Skeletal muscle tissue (tissue), 4 donors: ENCODE results near the gene MIXL1. TPM values are rescaled to one million over a fixed set of nuclear protein-coding genes. Genes with fewer than 3 reads are reported as not detected.

Experiments
- H3K27ac ChIP-seq: one replicate; pipeline ENCODE4 v1.7.0; 2013; ENCODE audit warnings: mild to moderate bottlenecking, low read depth, low read length, inconsistent platforms
- H3K27me3 ChIP-seq, 3 donors: one replicate each; pipeline ENCODE4 v1.7.0; 2013; ENCODE audit warnings: low read length in 3 of 3; ENCODE audit not compliant: control insufficient read depth in 3 of 3, insufficient read depth in 3 of 3
- H3K36me3 ChIP-seq, 3 donors: one replicate each; pipeline ENCODE4 v1.7.0; 2013; ENCODE audit warnings: low read length in 3 of 3; ENCODE audit not compliant: control insufficient read depth in 3 of 3, insufficient read depth in 3 of 3
- H3K4me1 ChIP-seq, 3 donors: one replicate each; pipeline ENCODE4 v1.7.0; 2013; ENCODE audit warnings: low read length in 3 of 3, mild to moderate bottlenecking in 3 of 3; ENCODE audit not compliant: control insufficient read depth in 3 of 3, insufficient read depth in 3 of 3
- H3K4me3 ChIP-seq, 3 donors: one replicate each; pipeline ENCODE4 v1.7.0; 2013; ENCODE audit warnings: low read length in 3 of 3
- H3K9ac ChIP-seq, 3 donors: one replicate each; pipeline ENCODE4 v1.7.0; 2013; ENCODE audit warnings: low read length in 3 of 3, mild to moderate bottlenecking in 3 of 3, moderate library complexity in 2 of 3, low read depth in 1 of 3
- H3K9me3 ChIP-seq, 3 donors: one replicate each; pipeline ENCODE4 v1.7.0; 2013; ENCODE audit warnings: low read length in 3 of 3; ENCODE audit not compliant: control insufficient read depth in 3 of 3
- total RNA-seq: library from RNA; depleted of rRNA; stranded (reverse); fragments of >200 nt; gene quantifications from one replicate; pipeline ENCODE4 v1.2.3, GENCODE V29; 2014
- donor health status: Osteomylitis.

Gene MIXL1
- not detected for total RNA-seq

DNA sequence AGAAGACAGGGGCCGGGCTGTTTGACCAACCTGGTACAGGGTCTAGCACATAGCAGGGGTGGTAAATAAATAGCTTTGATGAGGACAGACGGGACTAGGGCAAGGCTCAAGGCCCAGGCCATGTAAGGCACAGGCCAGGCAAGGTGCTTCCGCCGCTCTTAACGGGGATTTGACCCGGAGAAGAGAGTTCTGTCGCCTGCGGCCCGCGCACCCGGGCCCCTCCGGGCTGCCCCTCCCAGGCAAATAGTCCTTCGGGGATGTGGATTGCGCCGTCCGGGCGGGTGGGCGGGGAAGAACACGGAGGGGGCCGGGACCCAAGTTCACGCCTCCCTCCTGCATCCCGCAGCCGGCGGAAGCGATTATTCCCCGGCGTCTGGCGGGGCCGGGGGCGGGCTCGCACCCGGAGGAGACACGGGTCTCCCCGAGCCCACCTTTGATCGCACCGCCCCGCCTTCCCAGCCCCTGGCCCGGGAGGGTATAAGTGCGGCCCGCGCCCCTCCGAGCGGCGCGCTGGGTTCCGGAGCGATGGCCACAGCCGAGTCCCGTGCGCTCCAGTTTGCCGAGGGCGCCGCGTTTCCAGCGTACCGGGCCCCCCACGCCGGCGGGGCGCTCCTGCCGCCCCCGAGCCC lies at the start of gene MIXL1:
MIXL1 (plus strand) TSS at position 508 of the 629 bp plus-strand sequence; CDS start at position 526, 18 bp downstream.
- no peak within 1 kb of the TSS for H3K27ac ChIP-seq
- peak within 1 kb of the TSS in 1 of 3 donors; percentile 25 for H3K9ac ChIP-seq
- peaks cover 11 to 21% (median 21%) of the 10 kb centered on the region in 3 donors for H3K27me3 ChIP-seq
- peak within 1 kb of the TSS in 2 of 3 donors; percentile 29 to 32 for H3K4me3 ChIP-seq
- no peaks in the 10 kb centered on the region for H3K36me3 ChIP-seq
- no peaks in the 10 kb centered on the region for H3K9me3 ChIP-seq
- H3K4me1 ChIP-seq = peaks cover 3 to 4% (median 3%) of the 10 kb centered on the region in 3 donors

DNA sequence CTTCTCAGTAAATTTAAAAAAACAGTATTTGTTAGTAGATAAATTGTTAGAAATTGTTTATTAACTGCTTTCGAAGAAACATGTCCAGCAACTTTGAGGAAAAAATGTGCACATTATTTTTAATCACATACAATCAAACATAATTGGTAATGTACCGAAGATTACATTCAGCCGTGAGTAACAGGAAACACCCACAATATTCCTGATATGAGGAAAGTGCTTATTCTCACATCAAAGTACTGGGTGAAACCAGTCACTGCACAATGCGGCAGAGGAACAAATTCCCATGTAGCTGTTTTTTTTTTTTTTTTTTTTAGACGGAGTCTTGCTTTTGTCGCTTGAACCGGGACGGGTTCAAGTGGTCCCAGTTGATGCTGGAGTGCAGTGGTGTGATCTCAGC lies 46.6 kb upstream of the MIXL1 start:
- Histone ChIP-seq H3K9me3 (no peaks in the 10 kb centered on the region), H3K27me3 (no peaks in the 10 kb centered on the region), H3K9ac (no peak overlapping the region), H3K36me3 (peaks cover 0 to 5% (median 0%) of the 10 kb centered on the region in 3 donors), H3K4me3 (no peak overlapping the region), H3K27ac (no peak overlapping the region), H3K4me1 (peaks cover 2 to 4% (median 3%) of the 10 kb centered on the region in 3 donors)

DNA sequence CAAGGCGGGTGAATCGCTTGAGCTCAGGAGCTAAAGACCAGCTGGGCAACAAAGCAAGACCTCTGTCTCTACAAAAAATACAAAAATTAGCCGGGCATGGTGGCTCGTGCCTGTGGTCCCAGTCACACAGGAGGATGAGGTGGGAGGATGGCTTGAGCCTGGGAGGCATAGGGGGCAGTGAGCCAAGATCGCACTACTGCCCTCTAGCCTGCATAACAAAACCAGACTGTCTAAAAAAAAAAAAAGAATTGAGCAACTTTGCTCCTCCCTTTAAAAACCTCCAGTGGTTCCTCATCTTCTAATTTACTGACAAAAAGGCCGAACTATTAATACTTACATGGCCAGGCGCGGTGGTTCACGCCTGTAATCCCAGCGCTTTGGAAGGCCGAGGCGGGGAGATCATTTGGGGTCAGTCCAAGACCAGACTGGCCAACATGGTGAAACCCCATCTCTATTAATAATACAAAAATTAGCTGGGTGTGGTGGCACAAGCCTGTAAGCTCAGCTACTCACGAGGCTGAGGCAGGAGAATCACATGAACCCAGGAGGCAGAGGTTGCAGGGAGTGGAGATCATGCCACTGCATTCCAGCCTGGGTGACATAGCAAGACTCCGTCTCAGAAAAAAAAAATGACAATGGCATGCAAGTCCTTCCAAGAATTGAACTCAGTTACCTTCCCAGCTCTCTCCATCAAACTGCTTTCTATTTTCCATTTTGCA lies 41.3 kb upstream of the MIXL1 start:
- Histone ChIP-seq H3K27me3 (no peaks in the 10 kb centered on the region), H3K9ac (peak overlapping the region in 1 of 3 donors; percentile 0), H3K4me1 (peaks cover 20 to 26% (median 24%) of the 10 kb centered on the region in 3 donors), H3K27ac (peak overlapping the region; percentile 69), H3K4me3 (no peak overlapping the region), H3K36me3 (no peaks in the 10 kb centered on the region), H3K9me3 (no peaks in the 10 kb centered on the region)

DNA sequence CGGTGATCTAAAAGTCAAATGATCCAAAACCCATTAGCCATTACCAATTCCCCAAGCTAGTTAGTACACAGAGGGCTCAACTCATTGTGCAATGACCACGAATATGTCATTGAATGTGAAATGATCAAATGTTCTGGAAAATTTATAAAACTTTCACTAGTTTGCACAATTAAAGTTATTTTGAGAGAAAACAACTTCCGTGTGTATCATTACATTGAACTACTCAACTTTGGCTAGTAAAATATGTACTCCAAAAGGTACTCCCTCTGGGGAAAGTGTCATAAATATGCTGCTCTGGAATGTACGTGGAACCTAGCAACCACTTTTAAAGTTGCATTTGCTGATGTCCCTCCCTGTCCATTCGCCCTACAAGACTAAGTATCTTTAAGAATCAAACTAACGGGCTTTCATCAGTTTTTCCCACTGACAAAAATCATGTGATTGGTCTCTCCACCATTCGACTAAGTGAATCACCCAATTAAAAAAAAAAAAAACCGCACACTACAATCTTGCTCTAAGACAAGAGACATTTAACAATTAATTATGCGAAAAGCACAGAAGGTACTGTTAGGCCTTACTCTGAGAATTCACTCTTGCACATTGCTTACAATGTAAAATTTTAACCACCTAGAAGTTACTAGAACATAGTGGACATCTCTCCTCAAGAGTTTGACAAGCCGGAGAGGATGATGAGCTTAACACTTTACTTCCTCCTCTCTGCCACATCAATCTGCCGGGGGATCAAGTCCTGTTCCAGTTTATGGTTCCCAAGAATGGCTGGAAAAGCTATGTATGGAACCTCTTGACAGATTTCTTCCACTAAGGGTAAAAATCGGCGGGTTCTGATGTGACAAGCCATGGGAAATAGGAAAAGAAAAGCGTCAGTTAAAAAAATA lies 38.1 kb upstream of the MIXL1 start:
- Histone ChIP-seq H3K27me3 (no peaks in the 10 kb centered on the region), H3K9ac (peak overlapping the region; percentile 74 to 95 (median 92)), H3K36me3 (no peaks in the 10 kb centered on the region), H3K9me3 (no peaks in the 10 kb centered on the region), H3K27ac (peak overlapping the region; percentile 80), H3K4me3 (peak overlapping the region; percentile 84 to 94 (median 92)), H3K4me1 (peaks cover 20 to 26% (median 26%) of the 10 kb centered on the region in 3 donors)

DNA sequence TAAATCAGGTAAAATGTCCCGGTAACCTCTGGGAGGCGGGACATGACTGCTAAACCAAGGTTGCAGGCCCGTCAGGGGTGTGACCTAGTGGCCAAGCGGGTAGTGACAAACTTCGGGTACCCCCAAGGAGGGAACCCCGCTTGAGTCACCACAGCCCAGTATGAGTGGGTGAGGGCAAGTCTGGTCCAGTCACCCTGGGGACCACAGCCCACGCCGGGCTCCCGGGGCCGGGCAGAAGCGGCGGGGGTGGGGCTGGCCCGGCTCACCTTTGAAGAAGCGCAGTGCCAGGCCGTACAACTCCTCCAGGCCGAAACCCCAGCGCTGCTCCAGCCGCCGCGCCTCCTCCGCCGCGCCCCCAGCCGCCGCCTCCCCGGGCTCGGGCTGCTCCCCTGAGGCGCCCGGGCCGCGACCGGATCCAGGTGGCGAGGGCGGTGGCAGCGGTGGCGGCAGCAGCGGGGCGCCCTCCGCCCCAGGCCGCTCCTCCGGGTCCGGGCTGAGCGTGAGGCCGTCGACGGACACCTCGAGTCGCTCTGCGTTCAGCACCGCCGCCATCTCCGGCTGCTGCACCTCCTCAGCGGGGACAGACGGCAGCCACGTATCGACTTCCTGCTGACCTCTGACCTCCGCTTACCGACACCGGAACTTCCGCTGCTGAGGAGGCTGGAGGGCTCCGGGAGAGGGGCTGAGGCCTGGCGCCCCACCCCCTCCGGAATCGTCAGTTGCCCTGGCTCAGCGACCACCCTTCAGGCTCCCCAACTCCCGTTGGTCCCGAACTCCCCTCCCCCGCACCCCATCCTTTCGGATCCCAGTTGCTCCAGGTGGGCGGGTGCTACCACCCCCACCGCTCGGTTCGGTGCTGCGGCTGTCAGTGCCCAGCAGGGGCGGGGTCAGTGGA lies 37.1 kb upstream of the MIXL1 start, which contains the start of gene ACBD3:
ACBD3 (minus strand) TSS at position 618 of the 895 bp plus-strand sequence; CDS start at position 552, 66 bp downstream.
- H3K27me3 ChIP-seq = no peaks in the 10 kb centered on the region
- no peaks in the 10 kb centered on the region for H3K9me3 ChIP-seq
- peak within 1 kb of the TSS; percentile 84 to 94 (median 92) for H3K4me3 ChIP-seq
- H3K9ac ChIP-seq = peak within 1 kb of the TSS; percentile 74 to 95 (median 92)
- H3K4me1 ChIP-seq = peaks cover 20 to 26% (median 26%) of the 10 kb centered on the region in 3 donors
- H3K27ac ChIP-seq = peak within 1 kb of the TSS; percentile 80
- H3K36me3 ChIP-seq = no peaks in the 10 kb centered on the region

DNA sequence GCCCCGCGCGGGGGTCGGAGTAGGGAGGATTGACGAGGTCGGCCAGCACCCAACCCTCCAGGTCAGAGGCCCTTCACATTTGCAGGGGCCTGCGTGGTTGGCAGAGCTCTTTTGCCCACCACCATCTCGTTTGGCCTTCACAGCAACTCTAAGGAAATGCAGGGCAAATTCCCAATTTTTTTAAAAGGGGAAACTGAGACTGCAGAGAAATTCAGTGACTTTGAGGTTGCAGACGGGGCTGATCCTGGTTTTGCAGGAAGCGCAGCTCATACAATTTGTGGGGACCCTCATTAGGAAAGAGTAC lies 36.5 kb upstream of the MIXL1 start:
- H3K4me1 ChIP-seq = peaks cover 17 to 23% (median 22%) of the 10 kb centered on the region in 3 donors
- no peaks in the 10 kb centered on the region for H3K9me3 ChIP-seq
- H3K27me3 ChIP-seq = no peaks in the 10 kb centered on the region
- H3K4me3 ChIP-seq = peak overlapping the region; percentile 79 to 94 (median 84)
- no peaks in the 10 kb centered on the region for H3K36me3 ChIP-seq
- peak overlapping the region; percentile 74 to 95 (median 92) for H3K9ac ChIP-seq
- peak overlapping the region; percentile 80 for H3K27ac ChIP-seq

DNA sequence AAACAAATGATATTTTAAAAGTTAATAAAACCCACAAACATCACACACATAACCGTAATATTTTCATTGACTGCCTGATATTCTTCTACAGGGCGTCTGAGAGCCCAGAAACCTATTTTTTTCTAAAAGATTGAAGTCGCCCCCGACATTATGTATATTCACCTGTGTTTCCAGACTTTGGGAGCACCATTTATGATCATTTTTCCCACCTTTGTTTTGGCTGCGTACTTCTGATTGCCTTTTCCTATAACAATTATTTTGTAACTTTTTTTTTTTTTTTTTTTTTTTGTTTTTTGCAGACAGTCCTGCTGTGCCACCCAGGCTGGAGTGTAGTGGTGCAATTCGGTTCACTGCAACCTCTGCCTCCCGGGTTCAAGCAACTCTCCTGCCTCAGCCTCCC lies 36.1 kb upstream of the MIXL1 start:
- peaks cover 13 to 20% (median 18%) of the 10 kb centered on the region in 3 donors for H3K4me1 ChIP-seq
- no peaks in the 10 kb centered on the region for H3K9me3 ChIP-seq
- H3K9ac ChIP-seq = peak overlapping the region; percentile 74 to 95 (median 92)
- no peaks in the 10 kb centered on the region for H3K27me3 ChIP-seq
- H3K36me3 ChIP-seq = no peaks in the 10 kb centered on the region
- peak overlapping the region; percentile 79 to 94 (median 84) for H3K4me3 ChIP-seq
- H3K27ac ChIP-seq = peak overlapping the region; percentile 80

DNA sequence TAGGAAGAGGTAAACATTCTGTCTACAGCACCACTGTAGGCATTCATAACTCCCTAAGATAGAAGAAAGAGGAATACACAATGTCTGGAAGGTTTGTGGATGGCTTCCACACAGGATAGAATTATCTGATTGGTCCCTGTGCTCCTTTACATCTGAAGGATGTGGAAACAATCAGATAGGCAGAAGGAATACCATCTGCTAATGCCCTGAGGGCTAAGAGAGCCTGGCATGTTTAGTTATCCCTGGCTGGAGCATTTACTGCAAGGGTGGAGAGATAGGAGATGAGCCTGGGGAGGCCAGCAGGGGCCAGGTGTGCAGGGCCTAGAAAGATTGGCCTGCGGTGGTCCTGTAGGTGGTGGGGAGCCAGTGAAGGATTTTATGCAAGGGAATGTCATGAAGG lies 28.3 kb upstream of the MIXL1 start:
- Histone ChIP-seq H3K4me1 (no peaks in the 10 kb centered on the region), H3K27ac (no peak overlapping the region), H3K9ac (no peak overlapping the region), H3K36me3 (no peaks in the 10 kb centered on the region), H3K4me3 (no peak overlapping the region), H3K27me3 (peaks cover 0 to 3% (median 0%) of the 10 kb centered on the region in 3 donors), H3K9me3 (no peaks in the 10 kb centered on the region)

DNA sequence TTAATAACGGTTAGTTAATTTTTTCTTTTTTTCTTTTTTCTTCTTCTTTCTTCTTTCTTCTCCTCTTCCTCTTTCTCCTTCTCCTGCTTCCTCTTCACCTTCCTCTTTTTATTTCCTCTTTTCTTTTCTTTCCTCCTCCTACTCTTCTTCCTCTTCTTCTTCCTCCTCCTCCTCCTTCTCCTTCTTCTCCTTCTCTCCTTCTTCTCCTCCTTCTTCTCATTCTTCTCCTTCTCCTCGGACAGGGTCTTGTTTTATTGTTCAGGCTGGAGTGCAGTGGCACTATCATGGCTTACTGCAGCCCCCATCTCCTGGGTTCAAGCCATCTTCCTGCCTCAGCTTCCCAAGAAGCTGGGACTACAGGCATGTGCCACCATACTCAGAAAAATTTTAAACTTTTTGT lies 23.5 kb upstream of the MIXL1 start:
- no peak overlapping the region for H3K27ac ChIP-seq
- H3K4me1 ChIP-seq = no peaks in the 10 kb centered on the region
- no peak overlapping the region for H3K9ac ChIP-seq
- no peaks in the 10 kb centered on the region for H3K9me3 ChIP-seq
- peaks cover 0 to 2% (median 0%) of the 10 kb centered on the region in 3 donors for H3K27me3 ChIP-seq
- H3K4me3 ChIP-seq = no peak overlapping the region
- no peaks in the 10 kb centered on the region for H3K36me3 ChIP-seq
